ENCODE measurements around the gene UMAD1.

GRCh38 chr7:7851991-7852390 lies 211.4 kb downstream of the UMAD1 start:
- TF ChIP-seq, protein P1, sequence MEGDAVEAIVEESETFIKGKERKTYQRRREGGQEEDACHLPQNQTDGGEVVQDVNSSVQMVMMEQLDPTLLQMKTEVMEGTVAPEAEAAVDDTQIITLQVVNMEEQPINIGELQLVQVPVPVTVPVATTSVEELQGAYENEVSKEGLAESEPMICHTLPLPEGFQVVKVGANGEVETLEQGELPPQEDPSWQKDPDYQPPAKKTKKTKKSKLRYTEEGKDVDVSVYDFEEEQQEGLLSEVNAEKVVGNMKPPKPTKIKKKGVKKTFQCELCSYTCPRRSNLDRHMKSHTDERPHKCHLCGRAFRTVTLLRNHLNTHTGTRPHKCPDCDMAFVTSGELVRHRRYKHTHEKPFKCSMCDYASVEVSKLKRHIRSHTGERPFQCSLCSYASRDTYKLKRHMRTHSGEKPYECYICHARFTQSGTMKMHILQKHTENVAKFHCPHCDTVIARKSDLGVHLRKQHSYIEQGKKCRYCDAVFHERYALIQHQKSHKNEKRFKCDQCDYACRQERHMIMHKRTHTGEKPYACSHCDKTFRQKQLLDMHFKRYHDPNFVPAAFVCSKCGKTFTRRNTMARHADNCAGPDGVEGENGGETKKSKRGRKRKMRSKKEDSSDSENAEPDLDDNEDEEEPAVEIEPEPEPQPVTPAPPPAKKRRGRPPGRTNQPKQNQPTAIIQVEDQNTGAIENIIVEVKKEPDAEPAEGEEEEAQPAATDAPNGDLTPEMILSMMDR (IDR thresholded peaks at IDR 0.05) = no peak
- TF ChIP-seq EP300 (IDR thresholded peaks at IDR 0.05) (no peak), POLR2A (IDR thresholded peaks at IDR 0.05) (no peak)

All from sigmoid colon (tissue), 4 donors.